Peyer's patch (tissue), 4 donors: ENCODE data around the gene CEMIP.

Experiments used
- CTCF ChIP-seq, 6 experiments: fragments of 450-650 bp in 4 of 6; fragments of 200-600 bp in 2 of 6; sonication (generic) in 1 of 6; IDR thresholded peaks; one replicate each; pipeline ENCODE4 v1.5.1; 2017 to 2019; ENCODE audit warnings: antibody characterized with exemption in 6 of 6, mild to moderate bottlenecking in 3 of 6, moderate library complexity in 1 of 6
- POLR2A ChIP-seq, 2 donors: fragments of 450-650 bp; IDR thresholded peaks; one replicate each; pipeline ENCODE4 v1.5.1; 2017; ENCODE audit warnings: antibody characterized with exemption in 2 of 2, mild to moderate bottlenecking in 2 of 2, moderate library complexity in 2 of 2

DNA sequence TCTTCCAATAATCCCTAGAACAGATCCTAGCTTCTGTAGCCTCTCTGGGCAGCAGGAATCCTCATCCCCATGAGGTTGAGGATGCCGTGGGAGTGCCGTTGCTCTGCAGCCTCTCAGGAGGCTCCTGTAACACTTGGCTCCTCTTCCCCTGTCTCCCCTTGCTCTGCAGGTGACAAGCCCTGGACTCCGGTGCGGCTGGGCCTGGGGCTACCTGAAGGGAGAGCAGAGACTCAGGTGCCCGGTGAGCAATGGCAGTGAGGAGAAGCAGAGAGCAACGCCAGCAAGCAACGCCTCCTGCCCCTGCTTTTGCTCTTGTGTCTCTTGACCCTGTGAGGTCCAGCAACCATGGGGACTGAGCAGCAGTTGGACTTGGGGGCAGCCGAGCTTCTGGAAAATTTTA, 91.2 kb downstream of the CEMIP start:
- no peak for TF ChIP-seq CTCF (IDR thresholded peaks at IDR 0.05)
- TF ChIP-seq POLR2A (IDR thresholded peaks at IDR 0.05), result no peak
